Smooth muscle cell (in vitro differentiated cells): ENCODE data around the gene REL. TPM values are rescaled to one million over a fixed set of nuclear protein-coding genes. Genes with fewer than 3 reads are reported as not detected.

Source experiments
- DNase-seq: peaks from one replicate; lab custom pipeline; 2025; ENCODE audit not compliant: unreplicated experiment; lab: John Stamatoyannopoulos, UW
- H2AFZ ChIP-seq: fragments of 200-600 bp; sonication (generic); 2 replicates; pipeline ENCODE4 v1.6.0; 2016; ENCODE audit warnings: antibody characterized with exemption, low read depth, mild to moderate bottlenecking
- H3F3A ChIP-seq: fragments of 200-600 bp; sonication (generic); 2 replicates; pipeline ENCODE4 v1.6.0; 2017; ENCODE audit warnings: antibody characterized with exemption, low read depth
- H3K27ac ChIP-seq: fragments of 200-600 bp; sonication (generic); 2 replicates; pipeline ENCODE4 v1.5.1; 2016; ENCODE audit warnings: low read depth, mild to moderate bottlenecking
- H3K27me3 ChIP-seq: fragments of 200-600 bp; sonication (generic); 2 replicates; pipeline ENCODE4 v1.6.1; 2016; ENCODE audit warnings: low read depth, mild to moderate bottlenecking
- H3K36me3 ChIP-seq: fragments of 200-600 bp; sonication (generic); 2 replicates; pipeline ENCODE4 v1.5.1; 2016; ENCODE audit warnings: low read depth
- H3K4me1 ChIP-seq: fragments of 200-600 bp; sonication (generic); 2 replicates; pipeline ENCODE4 v1.5.1; 2016; ENCODE audit warnings: low read depth
- H3K4me2 ChIP-seq: fragments of 200-600 bp; sonication (generic); 2 replicates; pipeline ENCODE4 v1.6.0; 2016; ENCODE audit warnings: mild to moderate bottlenecking
- H3K4me3 ChIP-seq: fragments of 200-600 bp; sonication (generic); 2 replicates; pipeline ENCODE4 v1.5.1; 2016; ENCODE audit warnings: mild to moderate bottlenecking
- H3K79me2 ChIP-seq: fragments of 200-600 bp; sonication (generic); 2 replicates; pipeline ENCODE4 v1.6.0; 2016; ENCODE audit warnings: low read depth, mild to moderate bottlenecking
- H3K9ac ChIP-seq: fragments of 200-600 bp; sonication (generic); 2 replicates; pipeline ENCODE4 v1.6.0; 2016; ENCODE audit warnings: low read depth
- H3K9me3 ChIP-seq: fragments of 200-600 bp; sonication (generic); replicated peaks from 2 replicates; pipeline ENCODE4 v1.5.1; 2016; ENCODE audit warnings: low read depth
- H4K20me1 ChIP-seq: fragments of 200-600 bp; sonication (generic); 2 replicates; pipeline ENCODE4 v1.6.0; 2016; ENCODE audit warnings: low read depth
- CTCF ChIP-seq: fragments of 200-600 bp; sonication (generic); IDR thresholded peaks from 2 replicates; pipeline ENCODE4 v1.5.1; 2017; ENCODE audit warnings: borderline replicate concordance, mild to moderate bottlenecking, antibody characterized with exemption; ENCODE audit not compliant: insufficient read depth, poor library complexity, severe bottlenecking
- WGBS: methylation state at CpG from one replicate; pipeline ENCODE4 v1.1.7; 2016; ENCODE audit warnings: low lambda C conversion rate; 5-methylcytosine and 5-hydroxymethylcytosine counted together
- polyA plus RNA-seq: library from polyadenylated mRNA; unstranded; fragments of >200 nt; fragmentation: Nextera tagmentation; extraction: Ambion mirVana; gene quantifications from 2 replicates; pipeline ENCODE4 v1.2.1, GENCODE V29; 2016
- total RNA-seq: library from RNA; depleted of rRNA; stranded (reverse); fragments of >200 nt; gene quantifications from 2 replicates; pipeline ENCODE4 v1.2.3, GENCODE V29; 2014

REL gene
- total and polyA plus RNA-seq, 2 experiments from 2014 or later, result 2.3 to 15.3 TPM

GRCh38 chr2:60962528-60962927 is 81.2 kb downstream of the REL start:
- no peak for TF ChIP-seq CTCF
- no peak overlapping the region for H3K9ac ChIP-seq
- no peak overlapping the region for H2AFZ ChIP-seq
- DNase-seq, result no peak
- no peaks in the 10 kb centered on the region for H3K9me3 ChIP-seq
- no peaks in the 10 kb centered on the region for H3F3A ChIP-seq
- H3K4me2 ChIP-seq, result no peak overlapping the region
- no peaks in the 10 kb centered on the region for H3K4me1 ChIP-seq
- no peaks in the 10 kb centered on the region for H3K27me3 ChIP-seq
- H3K79me2 ChIP-seq, result no peaks in the 10 kb centered on the region
- no peak overlapping the region for H3K4me3 ChIP-seq
- H3K27ac ChIP-seq, result no peak overlapping the region
- H3K36me3 ChIP-seq, result no peaks in the 10 kb centered on the region
- H4K20me1 ChIP-seq, result no peaks in the 10 kb centered on the region
- 81% methylated on average over 2 of the region's 2 CpGs for WGBS

GRCh38 chr2:60963190-60963589 is 81.8 kb downstream of the REL start:
- Histone ChIP-seq H3K9me3 (no peaks in the 10 kb centered on the region), H3K4me1 (no peaks in the 10 kb centered on the region), H3K27ac (no peak overlapping the region), H3K36me3 (no peaks in the 10 kb centered on the region), H4K20me1 (no peaks in the 10 kb centered on the region), H3K27me3 (no peaks in the 10 kb centered on the region), H3K4me2 (no peak overlapping the region), H3F3A (no peaks in the 10 kb centered on the region), H3K79me2 (no peaks in the 10 kb centered on the region), H3K9ac (no peak overlapping the region), H2AFZ (no peak overlapping the region), H3K4me3 (no peak overlapping the region)
- DNase-seq, result no peak
- TF ChIP-seq CTCF, result no peak

GRCh38 chr2:60964651-60965498 is 83.5 kb downstream of the REL start:
- WGBS, result 88% methylated on average over 7 of the region's 7 CpGs
- Histone ChIP-seq H3K27me3 (no peaks in the 10 kb centered on the region), H3K9me3 (no peaks in the 10 kb centered on the region), H3F3A (no peaks in the 10 kb centered on the region), H3K4me1 (no peaks in the 10 kb centered on the region), H4K20me1 (no peaks in the 10 kb centered on the region), H3K27ac (no peak overlapping the region), H3K79me2 (no peaks in the 10 kb centered on the region), H2AFZ (no peak overlapping the region), H3K4me2 (no peak overlapping the region), H3K9ac (no peak overlapping the region), H3K4me3 (no peak overlapping the region), H3K36me3 (no peaks in the 10 kb centered on the region)
- no peak for DNase-seq
- TF ChIP-seq CTCF, result no peak

GRCh38 chr2:60965499-60965785 is 84.1 kb downstream of the REL start:
- no peak for TF ChIP-seq CTCF
- Histone ChIP-seq H3K79me2 (no peaks in the 10 kb centered on the region), H3K9ac (no peak overlapping the region), H3K36me3 (no peaks in the 10 kb centered on the region), H2AFZ (no peak overlapping the region), H3K4me3 (no peak overlapping the region), H3K4me1 (no peaks in the 10 kb centered on the region), H3K27ac (no peak overlapping the region), H3K27me3 (no peaks in the 10 kb centered on the region), H3K9me3 (no peaks in the 10 kb centered on the region), H3F3A (no peaks in the 10 kb centered on the region), H3K4me2 (no peak overlapping the region), H4K20me1 (no peaks in the 10 kb centered on the region)
- DNase-seq, result no peak
